ENCODE measurements around the gene STXBP1.

- TF ChIP-seq, protein P1, sequence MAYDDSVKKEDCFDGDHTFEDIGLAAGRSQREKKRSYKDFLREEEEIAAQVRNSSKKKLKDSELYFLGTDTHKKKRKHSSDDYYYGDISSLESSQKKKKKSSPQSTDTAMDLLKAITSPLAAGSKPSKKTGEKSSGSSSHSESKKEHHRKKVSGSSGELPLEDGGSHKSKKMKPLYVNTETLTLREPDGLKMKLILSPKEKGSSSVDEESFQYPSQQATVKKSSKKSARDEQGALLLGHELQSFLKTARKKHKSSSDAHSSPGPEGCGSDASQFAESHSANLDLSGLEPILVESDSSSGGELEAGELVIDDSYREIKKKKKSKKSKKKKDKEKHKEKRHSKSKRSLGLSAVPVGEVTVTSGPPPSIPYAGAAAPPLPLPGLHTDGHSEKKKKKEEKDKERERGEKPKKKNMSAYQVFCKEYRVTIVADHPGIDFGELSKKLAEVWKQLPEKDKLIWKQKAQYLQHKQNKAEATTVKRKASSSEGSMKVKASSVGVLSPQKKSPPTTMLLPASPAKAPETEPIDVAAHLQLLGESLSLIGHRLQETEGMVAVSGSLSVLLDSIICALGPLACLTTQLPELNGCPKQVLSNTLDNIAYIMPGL (CRISPR knock-in tag; IDR thresholded peaks at IDR 0.05; ENCODE audit: borderline replicate concordance in 1 of 2, low read depth in 1 of 2), result no peak
- no peak for TF ChIP-seq PLRG1 (conservative IDR thresholded peaks at IDR 0.05)
- TF ChIP-seq ESRRA (CRISPR knock-in tag; IDR thresholded peaks at IDR 0.05; ENCODE audit: low read depth), result no peak
- no peak for TF ChIP-seq POLR2A (IDR thresholded peaks at IDR 0.05; ENCODE audit: insufficient read depth in 1 of 2, low read depth in 2 of 2, low read length in 2 of 2)
- TF ChIP-seq CTCF (CRISPR knock-in tag; IDR thresholded peaks at IDR 0.05), result no peak
- TF ChIP-seq, protein P2, sequence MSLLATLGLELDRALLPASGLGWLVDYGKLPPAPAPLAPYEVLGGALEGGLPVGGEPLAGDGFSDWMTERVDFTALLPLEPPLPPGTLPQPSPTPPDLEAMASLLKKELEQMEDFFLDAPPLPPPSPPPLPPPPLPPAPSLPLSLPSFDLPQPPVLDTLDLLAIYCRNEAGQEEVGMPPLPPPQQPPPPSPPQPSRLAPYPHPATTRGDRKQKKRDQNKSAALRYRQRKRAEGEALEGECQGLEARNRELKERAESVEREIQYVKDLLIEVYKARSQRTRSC (CRISPR knock-in tag; IDR thresholded peaks at IDR 0.05; ENCODE audit: low read depth), result no peak
- TF ChIP-seq ZNF431 (CRISPR knock-in tag; IDR thresholded peaks at IDR 0.05; ENCODE audit: borderline replicate concordance, low read depth), result no peak
- TF ChIP-seq MYC (CRISPR knock-in tag; IDR thresholded peaks at IDR 0.05; ENCODE audit: borderline replicate concordance), result no peak
- no peak for TF ChIP-seq ZSCAN21 (CRISPR knock-in tag; IDR thresholded peaks at IDR 0.05; ENCODE audit: borderline replicate concordance)
- TF ChIP-seq EP300 (IDR thresholded peaks at IDR 0.05; ENCODE audit: low read depth in 2 of 2, low read length in 2 of 2), result no peak
- no peak for TF ChIP-seq EP300 (CRISPR knock-in tag; IDR thresholded peaks at IDR 0.05; ENCODE audit: borderline replicate concordance)
Observed at GRCh38 chr9:127730262-127730661, 118.2 kb downstream of the STXBP1 start.

Measured in HepG2 (cell line).